GM23338 (cell line): ENCODE data around the gene COL20A1. TPM values are rescaled to one million over a fixed set of nuclear protein-coding genes. Genes with fewer than 3 reads are reported as not detected.

Experiments used
- ATAC-seq: fragments of 200-7000 bp; cut with Tn5 transposase; 3 replicates; pipeline ENCODE4 v1.9.1; 2020
- DNase-seq: peaks from one replicate; pipeline ENCODE4 v3.0.0-alpha.2; 2015; ENCODE audit warnings: low spot score
- H2AFZ ChIP-seq: fragments of 200-600 bp; sonication (generic); 2 replicates; pipeline ENCODE4 v1.8.0; 2016; ENCODE audit warnings: antibody characterized with exemption, mild to moderate bottlenecking, moderate library complexity
- H3F3A ChIP-seq: fragments of 200-600 bp; sonication (generic); replicated peaks from 2 replicates; pipeline ENCODE4 v1.8.0; 2017; ENCODE audit warnings: antibody characterized with exemption, mixed run types, low read depth
- H3K27ac ChIP-seq: fragments of 200-600 bp; sonication (generic); 2 replicates; pipeline ENCODE4 v1.6.1; 2016; ENCODE audit warnings: low read depth
- H3K27me3 ChIP-seq: fragments of 200-600 bp; sonication (generic); 2 replicates; pipeline ENCODE4 v1.8.0; 2016; ENCODE audit warnings: mild to moderate bottlenecking, mixed run types, moderate library complexity; ENCODE audit not compliant: insufficient read depth
- H3K36me3 ChIP-seq: fragments of 200-600 bp; sonication (generic); 2 replicates; pipeline ENCODE4 v1.8.0; 2016; ENCODE audit warnings: mild to moderate bottlenecking; ENCODE audit not compliant: insufficient read depth
- H3K4me1 ChIP-seq: fragments of 200-600 bp; sonication (generic); 2 replicates; pipeline ENCODE4 v1.8.0; 2016; ENCODE audit warnings: mild to moderate bottlenecking, moderate library complexity; ENCODE audit not compliant: insufficient read depth
- H3K4me2 ChIP-seq: fragments of 200-600 bp; sonication (generic); 2 replicates; pipeline ENCODE4 v1.7.1; 2017; ENCODE audit warnings: mixed run types
- H3K4me3 ChIP-seq: fragments of 200-600 bp; sonication (generic); 2 replicates; pipeline ENCODE4 v1.6.1; 2016; ENCODE audit warnings: mixed run types
- H3K79me2 ChIP-seq: fragments of 200-600 bp; sonication (generic); replicated peaks from 2 replicates; pipeline ENCODE4 v1.8.0; 2017; ENCODE audit warnings: mild to moderate bottlenecking; ENCODE audit not compliant: insufficient read depth
- H3K9me2 ChIP-seq: fragments of 200-600 bp; sonication (generic); 2 replicates; pipeline ENCODE4 v1.8.0; 2017; ENCODE audit not compliant: insufficient read depth
- H4K20me1 ChIP-seq: fragments of 200-600 bp; sonication (generic); replicated peaks from 2 replicates; pipeline ENCODE4 v1.8.0; 2017; ENCODE audit warnings: mild to moderate bottlenecking; ENCODE audit not compliant: insufficient read depth
- H3K27ac Mint-ChIP-seq: 2 replicates; pipeline ENCODE4 v1.8.0; 2020; ENCODE audit warnings: inconsistent platforms, mild to moderate bottlenecking, moderate library complexity, mixed read lengths
- H3K27me3 Mint-ChIP-seq: 3 replicates; pipeline ENCODE4 v1.8.0; 2022; ENCODE audit warnings: low read depth, mild to moderate bottlenecking, moderate library complexity, mixed read lengths, inconsistent platforms; ENCODE audit not compliant: insufficient read depth, poor library complexity
- H3K36me3 Mint-ChIP-seq: 3 replicates; pipeline ENCODE4 v1.8.0; 2021; ENCODE audit warnings: low read depth, mild to moderate bottlenecking, inconsistent platforms, moderate library complexity, mixed read lengths
- H3K4me1 Mint-ChIP-seq: 3 replicates; pipeline ENCODE4 v1.8.0; 2020; ENCODE audit warnings: mild to moderate bottlenecking, inconsistent platforms, mixed read lengths
- H3K4me3 Mint-ChIP-seq: 3 replicates; pipeline ENCODE4 v1.8.0; 2021; ENCODE audit warnings: moderate library complexity, mild to moderate bottlenecking, inconsistent platforms, mixed read lengths
- H3K9me3 Mint-ChIP-seq: 3 replicates; pipeline ENCODE4 v1.8.0; 2020; ENCODE audit warnings: moderate library complexity, mild to moderate bottlenecking, inconsistent platforms, mixed read lengths
- CREB1 ChIP-seq: fragments of 250-450 bp; sonication (Bioruptor Pico); IDR thresholded peaks from 2 replicates; pipeline ENCODE4 v1.5.0; 2020; ENCODE audit warnings: low read depth, mild to moderate bottlenecking, moderate library complexity
- ETS1 ChIP-seq: IDR thresholded peaks from 2 replicates; pipeline ENCODE4 v1.6.1; 2016; ENCODE audit warnings: antibody characterized with exemption
- EZH2phosphoT487 ChIP-seq: fragments of 200-600 bp; sonication (generic); IDR thresholded peaks from one replicate; pipeline ENCODE4 v1.8.1; 2018; ENCODE audit warnings: antibody characterized with exemption; ENCODE audit not compliant: unreplicated experiment
- JUNB ChIP-seq: IDR thresholded peaks from one replicate; pipeline ENCODE4 v1.6.1; 2016; ENCODE audit warnings: antibody characterized with exemption; ENCODE audit not compliant: unreplicated experiment
- NANOG ChIP-seq: IDR thresholded peaks from 2 replicates; pipeline ENCODE4 v1.6.1; 2016; ENCODE audit warnings: antibody characterized with exemption, borderline replicate concordance
- POLR2AphosphoS5 ChIP-seq: IDR thresholded peaks from 2 replicates; pipeline ENCODE4 v1.6.1; 2016; ENCODE audit warnings: antibody characterized with exemption, low read depth
- REST ChIP-seq: IDR thresholded peaks from one replicate; pipeline ENCODE4 v1.6.1; 2018; ENCODE audit warnings: antibody characterized with exemption; ENCODE audit not compliant: unreplicated experiment
- STAT1 ChIP-seq: IDR thresholded peaks from one replicate; pipeline ENCODE4 v1.6.1; 2016; ENCODE audit warnings: antibody characterized with exemption; ENCODE audit not compliant: unreplicated experiment
- ZNF462 ChIP-seq: fragments of 250-450 bp; sonication (Bioruptor Pico); IDR thresholded peaks from 2 replicates; pipeline ENCODE4 v1.5.0; 2020; ENCODE audit warnings: mild to moderate bottlenecking, moderate library complexity
- polyA plus RNA-seq: library from polyadenylated mRNA; unstranded; fragments of >200 nt; fragmentation: Nextera tagmentation; extraction: Ambion mirVana; gene quantifications from 2 replicates; pipeline ENCODE4 v1.2.1, GENCODE V29; 2016
- total RNA-seq: library from RNA; depleted of rRNA; stranded (reverse); fragments of >200 nt; shearing (Covaris generic); gene quantifications from 2 replicates; pipeline ENCODE4 v1.2.3, GENCODE V29; 2014

COL20A1 gene
- total and polyA plus RNA-seq, 2 experiments from 2014 or later, result 0.28 to 0.79 TPM

GRCh38 chr20:63384336-63384735 is 91.3 kb downstream of the COL20A1 start:
- Mint-ChIP-seq H3K4me3 (no peak overlapping the region), H3K9me3 (peaks cover 45% of the 10 kb centered on the region), H3K27ac (no peak overlapping the region), H3K36me3 (peaks cover 29% of the 10 kb centered on the region), H3K27me3 (peaks cover 21% of the 10 kb centered on the region), H3K4me1 (peaks cover 7% of the 10 kb centered on the region)
- H3K4me2 ChIP-seq, result no peak overlapping the region
- H3K79me2 ChIP-seq, result no peaks in the 10 kb centered on the region
- TF ChIP-seq NANOG (no peak), ETS1 (no peak), POLR2AphosphoS5 (no peak), CREB1 (CRISPR knock-in tag) (no peak), REST (no peak), EZH2phosphoT487 (no peak), ZNF462 (CRISPR knock-in tag) (no peak), STAT1 (no peak), JUNB (no peak)
- H3K27ac ChIP-seq, result no peak overlapping the region
- H3K9me2 ChIP-seq, result peaks cover 4% of the 10 kb centered on the region; the same call in 1 of the 2 replicates
- ATAC-seq (no peak), DNase-seq (no peak)
- no peak overlapping the region for H2AFZ ChIP-seq
- no peaks in the 10 kb centered on the region; the same call in 1 of the 2 replicates for H3K36me3 ChIP-seq
- no peaks in the 10 kb centered on the region for H3K27me3 ChIP-seq
- H3K4me1 ChIP-seq, result no peaks in the 10 kb centered on the region
- H3K4me3 ChIP-seq, result no peak overlapping the region
- no peaks in the 10 kb centered on the region for H4K20me1 ChIP-seq
- H3F3A ChIP-seq, result peaks cover 14% of the 10 kb centered on the region
